Measurements from ENCODE around the gene ECE2. TPM values are rescaled to one million over a fixed set of nuclear protein-coding genes. Genes with fewer than 3 reads are reported as not detected.

Gene ECE2
- polyA plus RNA-seq, 1 of the 3 experiments (the other 2 are of a cell fraction) = 0.03 TPM

DNA sequence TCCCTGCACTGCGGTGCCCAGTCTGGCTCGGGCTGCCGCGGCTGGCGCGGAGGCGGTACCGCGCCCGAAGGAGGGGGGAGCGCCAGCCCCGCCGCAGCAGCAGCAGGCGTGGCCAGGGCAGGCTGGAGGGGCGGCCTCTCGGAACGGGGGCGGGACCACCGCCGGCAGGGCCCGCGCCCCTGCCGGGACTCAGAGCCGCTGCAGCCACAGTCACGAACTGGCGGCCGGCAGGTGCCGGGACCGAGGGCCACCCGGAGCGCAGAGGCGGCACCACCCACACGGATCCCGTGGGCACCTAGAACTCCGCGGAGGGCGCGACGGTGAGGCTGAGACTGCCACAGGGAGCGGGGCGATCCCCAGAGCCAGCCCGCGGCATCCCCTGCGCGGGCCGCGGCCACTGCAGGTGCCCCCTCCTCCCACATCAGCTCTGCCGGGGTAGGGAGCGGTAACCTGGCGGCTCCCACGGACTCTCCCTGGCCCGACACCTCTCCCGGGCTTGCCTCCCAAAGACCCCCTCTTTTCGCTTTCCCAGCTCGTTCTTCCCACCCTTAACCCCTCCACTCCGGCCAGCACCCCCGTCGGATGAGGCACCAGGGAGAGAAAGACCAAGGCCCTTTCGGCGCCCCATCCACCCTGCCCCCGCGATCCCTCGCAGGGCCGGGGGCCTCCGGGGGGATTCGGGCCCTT lies 46.3 kb upstream of the ECE2 start, which contains the start of gene VWA5B2:
Gene VWA5B2, plus strand, starts transcription at position 192 of the 687 bp plus-strand sequence. CDS start 944 bp downstream, outside the sequence.
- H3K9me3 ChIP-seq = no peaks in the 10 kb centered on the region
- H3K4me2 ChIP-seq = peak within 1 kb of the TSS; percentile 95
- DNase-seq = peak; percentile 99
- peak within 1 kb of the TSS; percentile 50 to 64 for H3K4me3 ChIP-seq (ENCODE audit: low read depth in 2 of 2, low read length in 1 of 2)
- CTCF ChIA-PET = interaction anchor here (0.6 to 5.9 kb wide), 13 partner anchors 8 to 334 kb away, joined by 3 to 61 read pairs (median 8); partner anchors contain the start of genes ALG3, CAMK2N2 and EEF1AKMT4
- H3K79me2 ChIP-seq (ENCODE audit: insufficient read depth) = no peaks in the 10 kb centered on the region
- H3K9ac ChIP-seq = no peak within 1 kb of the TSS
- H3K4me1 ChIP-seq (ENCODE audit: control insufficient read depth in 1 of 2, insufficient read depth in 2 of 2, low read depth in 1 of 2, low read length in 1 of 2) = peaks cover 0 to 26% of the 10 kb centered on the region in 2 experiments; a peak in 2 of 4 replicates
- no peaks in the 10 kb centered on the region for H3F3A ChIP-seq (replicated peaks; ENCODE audit: insufficient read depth)
- WGBS (ENCODE audit: low lambda C conversion rate) = 2% methylated on average over 17 of the region's 66 CpGs
- no peaks in the 10 kb centered on the region for H3K9me2 ChIP-seq
- POLR2A ChIA-PET = interaction anchor here (0.6 to 2.1 kb wide), 4 partner anchors 12 to 345 kb away, joined by 3 to 6 read pairs (median 3); no protein-coding TSS in a partner anchor
- TF ChIP-seq, protein P1, sequence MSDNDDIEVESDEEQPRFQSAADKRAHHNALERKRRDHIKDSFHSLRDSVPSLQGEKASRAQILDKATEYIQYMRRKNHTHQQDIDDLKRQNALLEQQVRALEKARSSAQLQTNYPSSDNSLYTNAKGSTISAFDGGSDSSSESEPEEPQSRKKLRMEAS (IDR thresholded peaks at IDR 0.05; ENCODE audit: low read depth) = no peak
- TF ChIP-seq CHD2 (IDR thresholded peaks at IDR 0.05; ENCODE audit: low read length, partially characterized antibody) (peak; percentile 4), JUND (IDR thresholded peaks at IDR 0.05) (no peak), EZH2phosphoT487 (IDR thresholded peaks at IDR 0.05; ENCODE audit: borderline replicate concordance, low read depth) (peak; percentile 55; the same call in 1 of the 2 replicates), RAD21 (IDR thresholded peaks at IDR 0.05; ENCODE audit: low read length) (0 out of 2 replicates have a peak, but pooled peaks have one; percentile 16), SIN3A (IDR thresholded peaks at IDR 0.05; ENCODE audit: borderline replicate concordance, low read depth, low read length) (no peak), MXI1 (IDR thresholded peaks at IDR 0.05; ENCODE audit: low read depth, low read length) (peak; percentile 52; the same call in 1 of the 2 replicates)
- TF ChIP-seq, protein P2, sequence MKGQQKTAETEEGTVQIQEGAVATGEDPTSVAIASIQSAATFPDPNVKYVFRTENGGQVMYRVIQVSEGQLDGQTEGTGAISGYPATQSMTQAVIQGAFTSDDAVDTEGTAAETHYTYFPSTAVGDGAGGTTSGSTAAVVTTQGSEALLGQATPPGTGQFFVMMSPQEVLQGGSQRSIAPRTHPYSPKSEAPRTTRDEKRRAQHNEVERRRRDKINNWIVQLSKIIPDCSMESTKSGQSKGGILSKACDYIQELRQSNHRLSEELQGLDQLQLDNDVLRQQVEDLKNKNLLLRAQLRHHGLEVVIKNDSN (IDR thresholded peaks at IDR 0.05; ENCODE audit: borderline replicate concordance, low read depth) = no peak
- TF ChIP-seq, protein P3, sequence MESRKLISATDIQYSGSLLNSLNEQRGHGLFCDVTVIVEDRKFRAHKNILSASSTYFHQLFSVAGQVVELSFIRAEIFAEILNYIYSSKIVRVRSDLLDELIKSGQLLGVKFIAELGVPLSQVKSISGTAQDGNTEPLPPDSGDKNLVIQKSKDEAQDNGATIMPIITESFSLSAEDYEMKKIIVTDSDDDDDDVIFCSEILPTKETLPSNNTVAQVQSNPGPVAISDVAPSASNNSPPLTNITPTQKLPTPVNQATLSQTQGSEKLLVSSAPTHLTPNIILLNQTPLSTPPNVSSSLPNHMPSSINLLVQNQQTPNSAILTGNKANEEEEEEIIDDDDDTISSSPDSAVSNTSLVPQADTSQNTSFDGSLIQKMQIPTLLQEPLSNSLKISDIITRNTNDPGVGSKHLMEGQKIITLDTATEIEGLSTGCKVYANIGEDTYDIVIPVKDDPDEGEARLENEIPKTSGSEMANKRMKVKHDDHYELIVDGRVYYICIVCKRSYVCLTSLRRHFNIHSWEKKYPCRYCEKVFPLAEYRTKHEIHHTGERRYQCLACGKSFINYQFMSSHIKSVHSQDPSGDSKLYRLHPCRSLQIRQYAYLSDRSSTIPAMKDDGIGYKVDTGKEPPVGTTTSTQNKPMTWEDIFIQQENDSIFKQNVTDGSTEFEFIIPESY (IDR thresholded peaks at IDR 0.05; ENCODE audit: borderline replicate concordance, low read depth) = no peak
- TF ChIP-seq, protein P4, sequence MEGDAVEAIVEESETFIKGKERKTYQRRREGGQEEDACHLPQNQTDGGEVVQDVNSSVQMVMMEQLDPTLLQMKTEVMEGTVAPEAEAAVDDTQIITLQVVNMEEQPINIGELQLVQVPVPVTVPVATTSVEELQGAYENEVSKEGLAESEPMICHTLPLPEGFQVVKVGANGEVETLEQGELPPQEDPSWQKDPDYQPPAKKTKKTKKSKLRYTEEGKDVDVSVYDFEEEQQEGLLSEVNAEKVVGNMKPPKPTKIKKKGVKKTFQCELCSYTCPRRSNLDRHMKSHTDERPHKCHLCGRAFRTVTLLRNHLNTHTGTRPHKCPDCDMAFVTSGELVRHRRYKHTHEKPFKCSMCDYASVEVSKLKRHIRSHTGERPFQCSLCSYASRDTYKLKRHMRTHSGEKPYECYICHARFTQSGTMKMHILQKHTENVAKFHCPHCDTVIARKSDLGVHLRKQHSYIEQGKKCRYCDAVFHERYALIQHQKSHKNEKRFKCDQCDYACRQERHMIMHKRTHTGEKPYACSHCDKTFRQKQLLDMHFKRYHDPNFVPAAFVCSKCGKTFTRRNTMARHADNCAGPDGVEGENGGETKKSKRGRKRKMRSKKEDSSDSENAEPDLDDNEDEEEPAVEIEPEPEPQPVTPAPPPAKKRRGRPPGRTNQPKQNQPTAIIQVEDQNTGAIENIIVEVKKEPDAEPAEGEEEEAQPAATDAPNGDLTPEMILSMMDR (IDR thresholded peaks at IDR 0.05) = peak; percentile 21; the same call in 1 of the 2 replicates
- no peaks in the 10 kb centered on the region for H4K20me1 ChIP-seq (ENCODE audit: insufficient read depth)
- peak within 1 kb of the TSS; percentile 76 for H2AFZ ChIP-seq (ENCODE audit: low read depth)
- H3K27me3 ChIP-seq (ENCODE audit: insufficient read depth) = peaks cover 27% of the 10 kb centered on the region
- no peaks in the 10 kb centered on the region for H3K36me3 ChIP-seq (replicated peaks in 1 of 2; ENCODE audit: control insufficient read depth in 1 of 2, insufficient read depth in 2 of 2, low read length in 1 of 2)
- H3K27ac ChIP-seq (ENCODE audit: low read depth in 2 of 2, low read length in 1 of 2) = no peak within 1 kb of the TSS

All from SK-N-SH (cell line).